Vagina (tissue), 2 donors: Measurements from ENCODE around the gene ERC2. TPM values are rescaled to one million over a fixed set of nuclear protein-coding genes. Genes with fewer than 3 reads are reported as not detected.

ENCODE experiments used
- DNase-seq, 2 donors: peaks; one replicate each; pipeline ENCODE4 v3.0.0-alpha.2; 2017; ENCODE audit errors: extremely low spot score in 2 of 2
- H3K27ac ChIP-seq: fragments of 200-600 bp; sonication (generic); one replicate; pipeline ENCODE4 v1.5.1; 2019
- H3K27me3 ChIP-seq: fragments of 200-600 bp; sonication (generic); one replicate; pipeline ENCODE4 v1.5.1; 2019
- H3K36me3 ChIP-seq, 2 donors: fragments of 200-600 bp; sonication (generic); one replicate each; pipeline ENCODE4 v1.5.1; 2017 to 2019
- H3K4me1 ChIP-seq: fragments of 200-600 bp; sonication (generic); one replicate; pipeline ENCODE4 v1.5.1; 2019
- H3K4me3 ChIP-seq, 2 donors: fragments of 200-600 bp; sonication (generic); 1 replicate in 1 of 2; 2 replicates in 1 of 2; pipeline ENCODE4 v1.5.1; 2016 to 2019
- H3K9me3 ChIP-seq: fragments of 200-600 bp; sonication (generic); one replicate; pipeline ENCODE4 v1.5.1; 2019
- CTCF ChIP-seq, 3 experiments: fragments of 450-650 bp in 2 of 3; fragments of 200-600 bp in 1 of 3; sonication (generic) in 1 of 3; IDR thresholded peaks; one replicate each; pipeline ENCODE4 v1.5.1; 2017 to 2019; ENCODE audit warnings: antibody characterized with exemption in 3 of 3, mild to moderate bottlenecking in 2 of 3, moderate library complexity in 2 of 3
- POLR2A ChIP-seq, 2 donors: fragments of 450-650 bp; IDR thresholded peaks; one replicate each; pipeline ENCODE4 v1.6.1; 2017; ENCODE audit warnings: antibody characterized with exemption in 2 of 2, mild to moderate bottlenecking in 2 of 2, moderate library complexity in 2 of 2
- POLR2AphosphoS5 ChIP-seq, 2 donors: sonication (generic); formaldehyde crosslinking; IDR thresholded peaks; one replicate each; pipeline ENCODE4 v1.9.0; 2017; ENCODE audit warnings: antibody characterized with exemption in 2 of 2, mild to moderate bottlenecking in 2 of 2, low read depth in 1 of 2; ENCODE audit not compliant: insufficient read depth in 1 of 2
- intact Hi-C: fragments of 100-400 bp; cut with DNase I; formaldehyde crosslinking; loops from one replicate; pipeline ENCODE4 v1.15.1; 2023
- total RNA-seq: library from RNA; depleted of rRNA; stranded (reverse); fragments of >200 nt; gene quantifications from one replicate; pipeline ENCODE4 v1.2.3, GENCODE V29; 2016

Gene ERC2
- total RNA-seq, 1 donor from 2014 or later = 1.2 TPM

DNA sequence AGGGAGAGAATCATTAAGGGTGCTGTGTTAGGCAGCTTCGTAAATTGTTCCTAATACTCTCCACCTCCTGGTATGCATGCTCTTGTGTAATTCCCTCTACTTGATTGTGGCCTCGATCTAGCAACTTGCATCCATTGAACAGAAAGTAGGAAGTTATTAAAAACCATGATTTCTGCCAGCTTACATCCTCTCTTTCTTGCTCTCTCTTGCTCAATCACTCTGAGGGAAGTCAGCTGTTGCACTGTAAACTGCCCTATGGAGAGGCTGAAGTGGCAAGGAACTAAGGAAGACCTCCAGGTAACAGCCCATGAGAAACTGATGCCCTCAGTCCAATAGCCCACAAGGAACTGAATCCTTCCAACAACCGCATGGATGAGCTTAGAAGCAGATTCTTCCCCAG is 92.6 kb downstream of the ERC2 start:
- TF ChIP-seq POLR2AphosphoS5 (IDR thresholded peaks at IDR 0.05; ENCODE audit: insufficient read depth in 1 of 2, low read depth in 1 of 2) = no peak
- no peak for TF ChIP-seq CTCF (IDR thresholded peaks at IDR 0.05)
- TF ChIP-seq POLR2A (IDR thresholded peaks at IDR 0.05) = no peak
- intact Hi-C loops = no loop called here
- H3K27ac ChIP-seq = no peak overlapping the region
- DNase-seq = no peak
- H3K4me3 ChIP-seq = no peak overlapping the region
- H3K36me3 ChIP-seq = no peaks in the 10 kb centered on the region
- no peaks in the 10 kb centered on the region for H3K4me1 ChIP-seq
- no peaks in the 10 kb centered on the region for H3K27me3 ChIP-seq
- H3K9me3 ChIP-seq = no peaks in the 10 kb centered on the region

- TF ChIP-seq POLR2A (IDR thresholded peaks at IDR 0.05) = no peak
- no peak for TF ChIP-seq CTCF (IDR thresholded peaks at IDR 0.05)
- no peak for TF ChIP-seq POLR2AphosphoS5 (IDR thresholded peaks at IDR 0.05; ENCODE audit: insufficient read depth in 1 of 2, low read depth in 1 of 2)
- Histone ChIP-seq H3K27me3 (no peaks in the 10 kb centered on the region), H3K36me3 (no peaks in the 10 kb centered on the region), H3K9me3 (no peaks in the 10 kb centered on the region), H3K4me3 (no peak overlapping the region), H3K27ac (no peak overlapping the region), H3K4me1 (no peaks in the 10 kb centered on the region)
- DNase-seq = no peak
- intact Hi-C loops = no loop called here
These were observed 94.9 kb downstream of the ERC2 start for GRCh38 chr3:56373386-56373785.

- TF ChIP-seq POLR2A (IDR thresholded peaks at IDR 0.05) (no peak), POLR2AphosphoS5 (IDR thresholded peaks at IDR 0.05; ENCODE audit: insufficient read depth in 1 of 2, low read depth in 1 of 2) (no peak), CTCF (IDR thresholded peaks at IDR 0.05) (no peak)
- no peak for DNase-seq
- no peaks in the 10 kb centered on the region for H3K27me3 ChIP-seq
- no peak overlapping the region for H3K4me3 ChIP-seq
- H3K4me1 ChIP-seq = no peaks in the 10 kb centered on the region
- no peaks in the 10 kb centered on the region for H3K36me3 ChIP-seq
- no peak overlapping the region for H3K27ac ChIP-seq
- intact Hi-C loops = no loop called here
- no peaks in the 10 kb centered on the region for H3K9me3 ChIP-seq
These were observed 97.1 kb downstream of the ERC2 start for GRCh38 chr3:56370991-56371775.

DNA sequence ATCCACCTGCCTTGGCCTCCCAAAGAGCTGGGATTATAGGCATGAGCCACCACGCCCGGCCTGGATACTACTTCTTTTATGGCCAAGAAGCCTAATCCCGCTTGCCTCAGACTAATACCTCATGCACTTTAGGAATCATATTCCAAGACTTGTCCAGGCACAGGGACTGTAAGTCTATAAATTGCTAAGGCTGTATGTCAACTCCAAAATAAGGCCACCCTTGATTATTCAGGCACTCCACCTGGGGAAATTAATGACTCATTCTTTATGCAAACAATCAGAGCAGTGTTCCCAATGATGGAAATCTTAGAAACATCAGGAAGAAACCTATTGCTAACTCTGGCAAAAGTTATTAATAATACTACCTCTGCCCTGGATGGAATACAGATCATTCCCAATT is 98.4 kb downstream of the ERC2 start:
- no peaks in the 10 kb centered on the region for H3K9me3 ChIP-seq
- H3K27me3 ChIP-seq = no peaks in the 10 kb centered on the region
- H3K4me3 ChIP-seq = no peak overlapping the region
- no peak for DNase-seq
- no peaks in the 10 kb centered on the region for H3K36me3 ChIP-seq
- no peak overlapping the region for H3K27ac ChIP-seq
- no peak for TF ChIP-seq CTCF (IDR thresholded peaks at IDR 0.05)
- no peak for TF ChIP-seq POLR2AphosphoS5 (IDR thresholded peaks at IDR 0.05; ENCODE audit: insufficient read depth in 1 of 2, low read depth in 1 of 2)
- TF ChIP-seq POLR2A (IDR thresholded peaks at IDR 0.05) = no peak
- intact Hi-C loops = no loop called here
- H3K4me1 ChIP-seq = no peaks in the 10 kb centered on the region

DNA sequence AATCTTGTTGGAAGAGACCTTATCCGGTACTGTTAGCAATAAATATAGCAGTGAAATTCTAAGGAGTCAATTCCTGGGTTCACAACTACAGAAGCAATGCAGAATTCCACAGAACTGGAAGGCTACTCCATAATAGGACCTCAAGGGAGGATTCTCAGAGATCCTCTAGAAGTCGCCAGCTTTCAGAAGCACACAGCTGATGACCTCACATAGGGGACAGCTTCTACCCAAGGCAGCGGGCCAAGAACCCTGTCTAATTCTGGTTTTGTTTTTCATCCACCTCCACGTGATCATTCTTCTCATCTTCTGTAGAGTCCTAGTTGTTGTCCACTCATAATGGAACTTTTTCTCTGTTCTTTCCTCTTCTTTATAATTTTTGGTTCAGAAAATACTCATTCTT is 99.4 kb downstream of the ERC2 start:
- no peaks in the 10 kb centered on the region for H3K27me3 ChIP-seq
- H3K4me3 ChIP-seq = no peak overlapping the region
- no peak overlapping the region for H3K27ac ChIP-seq
- intact Hi-C loops = no loop called here
- DNase-seq = no peak
- H3K4me1 ChIP-seq = no peaks in the 10 kb centered on the region
- no peaks in the 10 kb centered on the region for H3K36me3 ChIP-seq
- no peaks in the 10 kb centered on the region for H3K9me3 ChIP-seq
- TF ChIP-seq POLR2AphosphoS5 (IDR thresholded peaks at IDR 0.05; ENCODE audit: insufficient read depth in 1 of 2, low read depth in 1 of 2) (no peak), CTCF (IDR thresholded peaks at IDR 0.05) (no peak), POLR2A (IDR thresholded peaks at IDR 0.05) (no peak)
